NCI-H1105 treated with DMSO at 0.1 percent for 48 hours (cell line): ENCODE results near the gene CA11.

Experiments
- DNase-seq: peaks from one replicate; lab custom pipeline; 2025; lab: John Stamatoyannopoulos, UW

CA11 gene

DNA sequence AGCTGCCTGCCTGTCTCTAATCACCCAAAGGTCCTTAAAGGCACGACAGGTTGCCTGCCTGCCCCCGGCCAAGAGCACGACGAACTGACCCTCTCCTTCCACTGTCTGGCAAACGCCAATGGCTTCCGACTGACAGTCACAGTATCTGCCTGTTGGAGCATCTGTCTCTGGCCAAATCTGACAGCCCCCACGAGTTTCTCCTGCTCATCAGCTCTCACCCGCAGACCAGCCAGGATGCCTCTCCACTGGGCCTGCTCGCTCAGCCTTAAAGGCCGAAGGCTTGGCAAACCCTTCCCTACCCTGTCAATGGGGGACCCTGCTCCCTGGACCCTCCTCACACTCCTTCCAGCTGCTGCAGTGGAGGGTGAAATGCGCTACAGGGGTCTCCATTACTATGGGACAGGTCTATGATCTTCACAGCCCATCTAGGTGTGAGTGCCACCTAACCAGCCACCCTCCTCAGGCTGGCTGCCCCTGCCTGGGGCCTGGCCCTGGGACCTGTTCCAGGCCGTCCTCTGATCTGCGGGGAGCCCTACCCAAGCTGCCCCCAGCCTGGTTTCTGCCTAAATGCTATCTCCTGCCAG, 32.0 kb downstream of the CA11 start:
- DNase-seq = no peak

DNA sequence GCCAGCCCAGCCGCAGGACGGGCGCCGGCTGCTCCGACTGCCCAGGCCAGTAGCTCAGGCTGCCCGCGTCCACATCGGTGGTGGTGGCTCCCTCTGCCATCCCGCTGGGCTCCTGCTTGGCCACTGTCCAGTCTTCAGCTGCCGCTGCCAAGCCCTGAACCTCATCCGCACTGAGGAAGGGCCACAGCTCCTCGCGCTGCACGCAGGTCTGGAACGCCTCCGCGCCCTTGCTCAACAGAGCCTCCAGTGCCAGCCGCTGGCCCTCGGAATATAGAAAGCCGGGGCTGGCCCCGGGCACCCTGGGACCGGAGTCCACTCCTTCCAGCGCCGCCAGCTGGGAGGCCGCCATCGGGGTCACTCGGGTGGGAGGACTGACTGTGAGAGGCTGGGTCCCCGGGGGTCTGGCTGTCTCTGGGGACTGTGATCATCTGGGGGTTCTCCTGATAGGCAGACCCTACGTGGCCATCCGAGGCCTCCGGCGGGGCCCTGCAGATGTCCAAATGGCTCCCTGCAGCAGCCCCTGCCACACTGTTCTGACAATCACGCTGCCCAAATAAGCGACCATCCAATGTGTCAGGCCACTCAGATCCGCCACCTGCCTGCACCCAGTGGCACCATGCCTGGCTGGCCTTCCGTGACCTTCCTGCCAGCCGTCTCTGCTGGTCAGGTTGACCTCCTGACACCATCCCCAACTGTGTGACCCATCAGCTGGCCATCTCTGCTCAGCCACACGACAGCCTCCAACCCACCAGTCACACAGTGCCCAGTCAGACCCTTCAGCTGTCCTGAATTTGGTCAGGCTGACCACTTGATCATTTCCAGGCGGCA, 32.7 kb downstream of the CA11 start:
- DNase-seq = no peak

DNA sequence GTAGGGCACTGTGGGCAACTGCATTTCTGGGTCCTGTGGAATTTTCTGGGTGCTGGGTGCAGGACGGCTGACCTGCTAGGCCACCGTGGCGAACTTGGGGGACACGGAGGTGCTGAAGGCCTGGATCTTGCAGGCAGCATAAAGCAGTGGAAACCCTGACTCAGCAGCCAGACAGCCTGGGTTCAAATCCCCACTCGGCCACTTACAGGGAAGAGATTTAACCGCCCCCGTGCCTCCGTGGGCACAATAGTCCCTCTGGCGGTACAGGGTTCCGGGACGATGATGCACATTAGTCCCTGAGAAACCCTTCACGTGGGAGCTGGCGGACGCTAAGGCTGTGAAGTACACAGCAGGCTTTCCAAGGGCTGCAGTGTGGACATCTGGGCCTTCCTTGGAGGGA, 34.1 kb downstream of the CA11 start:
- DNase-seq = no peak

DNA sequence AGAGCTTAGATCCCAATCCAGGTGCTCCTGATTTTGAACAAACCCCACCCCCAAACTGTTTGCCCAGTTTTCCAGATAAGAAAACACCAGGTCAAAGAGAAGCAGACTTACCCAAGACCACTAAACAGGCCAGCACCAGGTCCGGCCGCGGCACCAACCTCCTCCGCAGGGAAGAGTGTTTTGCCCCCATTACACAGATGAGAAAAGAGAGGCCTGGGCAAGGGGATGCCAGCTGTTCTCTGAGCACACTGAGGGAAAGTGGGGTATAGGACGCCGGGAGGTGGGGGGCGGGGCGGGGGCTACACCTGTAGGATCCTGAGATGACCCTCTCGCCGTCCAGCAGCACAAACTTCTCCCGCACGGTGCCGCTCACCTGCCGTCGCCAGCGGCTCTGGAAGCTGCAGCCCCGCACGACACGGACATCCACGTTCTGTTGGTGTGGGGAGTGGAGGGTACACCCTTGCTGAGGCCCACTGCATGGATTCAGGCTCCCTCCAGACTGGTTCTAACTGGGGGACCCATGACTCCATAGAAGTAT, 36.3 kb downstream of the CA11 start:
- DNase-seq = no peak

DNA sequence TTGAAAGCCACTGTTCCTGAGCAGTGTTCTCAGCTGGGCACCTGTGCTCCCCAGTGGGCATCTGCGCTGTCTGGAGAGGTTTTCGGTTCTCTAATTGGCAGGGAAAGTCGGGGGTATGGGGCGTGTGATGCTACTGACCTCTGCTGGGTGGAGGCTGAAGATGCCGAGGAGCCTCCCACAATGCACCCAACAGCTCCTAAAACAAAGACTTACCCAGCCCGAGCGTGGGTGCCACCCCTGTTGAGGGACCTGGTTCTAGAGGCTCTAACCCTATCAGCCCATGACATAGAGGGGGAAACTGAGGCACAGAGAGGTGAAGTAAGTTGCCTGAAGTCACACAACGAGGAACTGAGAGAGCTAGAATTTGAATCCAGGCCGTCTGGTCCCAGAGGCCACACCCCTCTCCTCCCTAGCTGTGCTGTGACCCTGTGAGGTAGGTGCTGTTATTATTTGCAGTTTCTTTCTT, 37.2 kb downstream of the CA11 start:
- peak; percentile 9 for DNase-seq

DNA sequence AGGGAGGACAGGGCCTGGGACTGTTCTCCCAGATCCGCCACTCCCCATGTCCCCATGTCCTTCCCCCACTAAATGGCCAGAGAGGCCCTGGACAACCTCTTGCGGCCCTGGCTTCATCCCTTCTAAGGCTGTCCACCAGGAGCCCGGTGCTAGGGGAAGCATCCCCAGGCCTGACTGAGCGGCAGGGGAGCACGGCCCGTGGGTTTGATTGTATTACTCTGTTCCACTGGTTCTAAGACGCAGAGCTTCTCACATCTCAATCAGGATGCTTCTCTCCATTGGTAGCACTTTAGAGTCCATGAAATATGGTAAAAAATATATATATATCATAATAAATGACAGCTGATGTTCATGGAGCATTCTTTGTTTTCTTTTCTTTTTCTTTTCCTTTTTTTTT, 38.6 kb downstream of the CA11 start:
- DNase-seq = no peak

DNA sequence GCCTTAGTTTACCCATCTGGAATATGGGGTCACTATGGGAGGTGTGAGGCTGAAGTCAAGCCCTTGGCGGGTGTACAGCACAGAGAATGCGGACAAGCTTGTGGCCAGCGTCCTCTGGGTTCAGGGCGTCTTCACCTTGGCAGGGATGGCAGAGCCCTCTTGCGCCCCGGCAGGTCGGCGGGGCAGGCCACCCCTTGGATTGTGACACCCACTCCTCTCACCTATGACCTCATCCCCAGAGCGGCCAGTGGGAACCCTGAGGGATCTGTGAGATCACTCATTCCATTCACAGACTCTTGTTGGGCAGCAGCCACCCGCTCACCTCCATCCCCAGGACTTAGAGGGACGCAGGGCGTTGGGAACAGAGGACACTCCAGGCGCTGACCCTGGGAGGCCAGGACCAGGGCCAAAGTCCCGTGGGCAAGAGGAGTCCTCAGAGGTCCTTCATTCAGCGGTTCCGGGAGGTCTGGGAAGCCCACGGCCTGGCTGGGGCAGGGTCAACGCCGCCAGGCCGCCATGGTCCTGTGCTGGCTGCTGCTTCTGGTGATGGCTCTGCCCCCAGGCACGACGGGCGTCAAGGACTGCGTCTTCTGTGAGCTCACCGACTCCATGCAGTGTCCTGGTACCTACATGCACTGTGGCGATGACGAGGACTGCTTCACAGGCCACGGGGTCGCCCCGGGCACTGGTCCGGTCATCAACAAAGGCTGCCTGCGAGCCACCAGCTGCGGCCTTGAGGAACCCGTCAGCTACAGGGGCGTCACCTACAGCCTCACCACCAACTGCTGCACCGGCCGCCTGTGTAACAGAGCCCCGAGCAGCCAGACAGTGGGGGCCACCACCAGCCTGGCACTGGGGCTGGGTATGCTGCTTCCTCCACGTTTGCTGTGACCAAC, 39.3 kb downstream of the CA11 start, which contains the start of gene SPACA4:
Gene SPACA4, plus strand, starts transcription at position 280 of the 896 bp plus-strand sequence. Its CDS starts 237 bp downstream, at position 517.
- DNase-seq = no peak

DNA sequence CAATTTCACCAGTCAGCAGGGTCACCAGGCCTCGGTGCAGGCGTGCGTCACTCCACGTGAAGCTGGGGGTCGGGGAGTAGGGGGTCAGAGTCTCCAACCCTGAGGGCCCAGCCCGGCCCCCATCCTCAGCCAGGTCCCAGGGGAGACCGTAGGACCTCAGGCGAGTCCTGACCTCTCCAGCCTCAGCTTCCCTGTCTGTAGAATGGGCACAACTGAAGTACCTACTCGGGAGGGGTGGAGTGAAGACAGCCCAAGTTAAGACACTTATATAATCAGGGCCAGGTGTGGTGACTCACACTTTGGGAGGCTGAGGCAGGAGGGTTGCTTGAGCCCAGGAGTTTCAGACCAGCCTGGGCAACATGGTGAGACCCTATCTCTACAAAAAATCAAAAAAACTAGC, 42.1 kb downstream of the CA11 start:
- no peak for DNase-seq

DNA sequence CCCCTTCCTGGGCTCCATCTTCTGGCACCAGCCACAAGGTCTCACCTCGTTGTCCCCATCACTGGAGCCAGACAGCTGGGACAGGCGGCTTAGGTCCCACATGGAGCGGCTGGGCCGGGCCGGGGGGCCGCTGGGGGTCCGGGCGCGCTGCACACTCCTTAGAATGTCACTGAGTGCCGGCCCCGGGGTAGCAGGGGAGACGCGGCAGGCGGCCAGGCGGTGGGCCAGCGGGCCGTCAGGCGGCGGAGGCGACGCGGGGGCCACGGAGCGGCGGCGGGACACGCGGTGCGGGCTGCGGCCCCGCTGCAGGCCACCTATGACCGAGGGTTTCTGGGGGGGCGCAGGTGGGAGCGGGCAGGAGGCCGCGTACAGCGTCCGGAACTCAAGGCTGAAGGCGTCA, 42.5 kb downstream of the CA11 start:
- no peak for DNase-seq

DNA sequence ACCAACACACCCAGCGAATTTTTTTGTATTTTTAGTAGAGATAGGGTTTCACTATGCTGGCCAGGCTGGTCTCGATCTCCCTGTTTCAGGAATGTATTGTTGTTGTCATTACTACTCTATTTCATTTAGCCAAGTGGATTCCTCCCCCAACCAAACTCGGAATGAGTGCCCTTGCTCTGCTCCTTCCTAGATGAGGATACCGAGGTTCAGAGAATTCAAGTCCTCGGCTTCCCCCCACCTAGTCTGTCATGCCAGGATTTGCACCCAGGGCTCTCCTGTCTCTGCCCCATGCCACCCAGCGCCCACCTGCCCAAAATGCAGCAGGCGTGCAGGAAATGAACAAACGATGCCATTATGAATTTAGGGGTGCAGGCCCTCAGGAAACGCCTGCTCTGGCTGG, 43.0 kb downstream of the CA11 start:
- no peak for DNase-seq

DNA sequence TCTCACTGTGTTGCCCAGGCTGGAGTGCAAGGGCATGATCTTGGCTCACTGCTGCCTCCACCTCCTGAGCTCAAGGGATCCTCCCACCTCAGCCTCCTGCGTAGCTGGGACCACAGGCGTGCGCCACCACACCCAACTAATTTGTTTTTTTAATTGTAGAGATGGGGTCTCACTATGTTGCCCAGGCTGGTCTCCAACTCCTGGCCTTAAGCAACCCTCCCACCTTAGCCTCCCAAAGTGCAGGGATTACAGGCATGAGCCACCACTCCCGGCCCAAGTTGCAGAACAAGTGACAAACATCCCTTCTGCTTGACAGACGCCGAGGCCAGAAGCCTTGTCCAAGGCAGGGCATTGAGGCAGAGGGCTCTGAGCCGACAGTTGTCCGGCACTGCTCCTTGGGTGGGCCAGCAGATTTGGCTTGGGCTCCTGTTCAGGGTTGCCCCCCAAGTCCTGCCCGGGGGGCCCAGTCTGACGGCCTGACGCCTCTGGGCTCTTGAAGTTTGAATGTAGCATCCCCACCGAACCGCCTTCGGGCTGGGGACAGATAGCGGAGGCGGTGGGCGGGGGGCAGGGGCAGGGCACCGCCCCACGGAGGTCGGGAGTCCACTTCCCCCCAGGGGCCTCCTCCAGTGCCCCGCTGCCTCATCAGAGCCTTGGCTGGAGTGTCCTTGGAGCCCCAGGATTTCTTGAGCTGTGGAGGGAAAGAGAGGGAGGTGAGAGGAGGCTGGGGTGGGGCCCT, 45.1 kb downstream of the CA11 start:
- DNase-seq = no peak

DNA sequence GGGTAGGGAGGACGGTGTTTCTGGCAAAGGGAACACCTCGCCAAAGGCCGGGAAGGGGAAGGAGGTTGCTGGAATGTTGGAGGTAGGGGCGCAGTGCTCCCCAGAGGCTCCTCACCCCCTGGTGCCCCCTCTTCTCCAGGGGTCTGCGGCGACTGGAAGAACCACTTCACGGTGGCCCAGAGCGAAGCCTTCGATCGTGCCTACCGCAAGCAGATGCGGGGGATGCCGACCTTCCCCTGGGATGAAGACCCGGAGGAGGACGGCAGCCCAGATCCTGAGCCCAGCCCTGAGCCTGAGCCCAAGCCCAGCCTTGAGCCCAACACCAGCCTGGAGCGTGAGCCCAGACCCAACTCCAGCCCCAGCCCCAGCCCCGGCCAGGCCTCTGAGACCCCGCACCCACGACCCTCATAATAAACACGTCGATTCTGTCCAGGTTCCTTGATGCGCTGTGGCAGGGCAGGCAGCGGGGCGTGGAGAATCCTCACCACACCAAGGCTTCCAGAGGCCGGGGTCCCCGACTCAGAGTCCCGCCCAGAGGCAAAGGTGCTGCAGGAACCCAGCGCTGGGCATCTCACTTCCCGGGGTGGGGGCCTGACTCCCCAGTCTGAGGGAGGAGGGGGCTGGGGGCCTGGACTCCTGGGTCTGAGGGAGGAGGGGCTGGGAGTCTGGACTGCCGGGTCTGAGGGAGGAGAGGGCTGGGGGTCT, 46.8 kb downstream of the CA11 start:
- DNase-seq = no peak

DNA sequence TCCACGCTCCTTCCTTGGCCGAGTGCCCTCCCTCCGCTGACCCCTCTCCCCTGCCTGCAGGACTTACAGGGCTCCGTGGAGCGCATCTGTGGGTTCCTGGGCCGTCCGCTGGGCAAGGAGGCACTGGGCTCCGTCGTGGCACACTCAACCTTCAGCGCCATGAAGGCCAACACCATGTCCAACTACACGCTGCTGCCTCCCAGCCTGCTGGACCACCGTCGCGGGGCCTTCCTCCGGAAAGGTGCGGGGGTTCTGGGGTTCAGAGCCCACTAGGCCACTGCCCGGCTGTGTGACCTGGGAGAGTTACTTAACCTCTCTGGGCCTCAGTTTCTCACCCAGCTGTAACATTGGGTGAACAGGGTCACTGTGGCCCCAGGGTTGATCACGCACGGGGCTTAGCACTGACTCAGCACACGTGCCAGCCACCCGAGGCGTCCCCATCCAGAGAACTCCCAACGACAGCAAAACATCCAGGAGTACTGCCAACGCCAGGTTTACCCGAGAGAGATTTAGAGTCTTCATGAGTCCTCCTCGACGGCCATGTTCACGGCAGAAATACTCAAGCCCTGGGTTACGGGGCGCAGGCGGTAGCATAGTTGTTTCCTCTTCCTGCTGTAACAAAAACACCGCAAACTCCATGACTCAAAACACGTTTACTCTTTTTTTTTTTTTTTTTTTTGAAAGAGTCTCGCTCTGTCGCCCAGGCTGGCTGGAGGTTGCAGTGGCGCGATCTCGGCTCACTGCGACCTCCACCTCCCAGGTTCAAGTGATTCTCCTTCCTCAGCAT, 49.1 kb downstream of the CA11 start:
- DNase-seq = no peak

DNA sequence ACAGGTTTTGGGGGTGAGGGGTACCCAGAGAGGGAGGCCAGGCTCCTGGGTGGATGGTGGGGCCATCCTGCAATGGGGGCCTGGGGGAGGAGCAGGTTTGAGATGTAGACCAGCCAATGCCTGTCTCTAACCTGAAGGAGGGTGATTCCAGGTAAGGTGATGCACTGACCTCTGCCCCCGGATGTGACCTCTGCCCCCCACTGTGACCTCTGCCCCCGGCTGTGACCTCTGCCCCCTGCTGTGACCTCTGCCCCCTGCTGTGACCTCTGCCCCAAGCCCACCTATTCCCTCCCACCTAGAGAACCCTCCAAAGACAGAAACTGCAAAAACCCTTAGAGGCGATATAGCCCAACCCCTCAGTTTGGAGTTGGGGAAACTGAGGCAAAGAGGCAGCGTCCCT, 49.8 kb downstream of the CA11 start:
- DNase-seq = no peak

DNA sequence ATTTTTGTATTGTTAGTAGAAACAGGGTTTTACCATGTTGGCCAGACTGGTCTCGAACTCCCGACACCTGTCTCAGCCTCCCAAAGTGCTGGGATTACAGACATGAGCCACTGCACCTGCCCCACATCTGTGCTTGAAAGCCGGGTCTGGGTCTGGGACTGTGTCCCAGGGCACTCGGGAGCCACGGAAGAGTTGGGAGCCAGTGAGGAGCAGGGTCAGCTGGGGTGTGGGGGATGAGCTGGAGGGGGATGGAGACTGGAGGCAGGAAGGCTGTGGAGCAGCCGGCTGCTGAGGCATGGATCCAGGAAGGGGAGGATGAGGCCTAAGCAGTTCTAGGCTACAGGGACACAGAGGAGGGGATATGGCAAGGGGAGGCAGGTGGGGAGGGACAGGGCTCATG, 50.2 kb downstream of the CA11 start:
- no peak for DNase-seq

DNA sequence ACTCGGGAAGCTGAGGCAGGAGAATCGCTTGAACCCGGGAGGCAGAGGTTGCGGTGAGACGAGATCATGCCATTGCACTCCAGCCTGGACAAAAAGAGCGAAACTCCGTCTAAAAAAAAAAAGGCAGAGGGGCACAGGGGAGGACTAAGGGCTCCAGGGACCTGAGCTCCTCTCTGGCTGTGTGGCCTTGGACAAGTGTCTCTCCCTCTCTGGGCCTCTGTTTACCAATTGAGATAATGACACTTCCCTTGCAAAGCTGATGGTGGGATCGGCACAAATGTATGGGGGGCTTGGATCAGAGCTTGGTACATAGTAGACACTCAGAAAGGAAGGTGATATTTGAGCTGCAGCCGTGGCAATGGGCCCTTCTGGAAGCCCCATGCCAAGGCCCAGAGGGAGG, 50.8 kb downstream of the CA11 start:
- DNase-seq = no peak

DNA sequence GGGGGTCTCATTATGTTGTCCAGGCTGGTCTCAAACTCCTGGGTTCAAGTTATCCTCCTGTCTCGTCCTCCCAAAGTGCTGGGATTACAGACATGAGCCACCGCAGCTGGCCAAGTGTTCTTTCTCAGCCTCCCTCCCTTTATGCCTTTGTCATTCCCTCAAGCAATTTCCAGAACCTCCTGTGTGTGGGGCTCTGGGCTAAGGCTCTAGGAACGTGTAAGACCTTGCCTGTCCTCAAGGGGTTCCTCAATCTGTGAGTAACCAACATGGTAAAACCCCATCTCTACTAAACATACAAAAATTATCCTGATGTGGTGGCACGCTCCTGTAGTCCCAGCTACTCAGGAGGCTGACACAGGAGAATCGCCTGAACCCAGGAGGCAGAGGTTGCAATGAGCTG, 55.0 kb downstream of the CA11 start:
- DNase-seq = no peak

DNA sequence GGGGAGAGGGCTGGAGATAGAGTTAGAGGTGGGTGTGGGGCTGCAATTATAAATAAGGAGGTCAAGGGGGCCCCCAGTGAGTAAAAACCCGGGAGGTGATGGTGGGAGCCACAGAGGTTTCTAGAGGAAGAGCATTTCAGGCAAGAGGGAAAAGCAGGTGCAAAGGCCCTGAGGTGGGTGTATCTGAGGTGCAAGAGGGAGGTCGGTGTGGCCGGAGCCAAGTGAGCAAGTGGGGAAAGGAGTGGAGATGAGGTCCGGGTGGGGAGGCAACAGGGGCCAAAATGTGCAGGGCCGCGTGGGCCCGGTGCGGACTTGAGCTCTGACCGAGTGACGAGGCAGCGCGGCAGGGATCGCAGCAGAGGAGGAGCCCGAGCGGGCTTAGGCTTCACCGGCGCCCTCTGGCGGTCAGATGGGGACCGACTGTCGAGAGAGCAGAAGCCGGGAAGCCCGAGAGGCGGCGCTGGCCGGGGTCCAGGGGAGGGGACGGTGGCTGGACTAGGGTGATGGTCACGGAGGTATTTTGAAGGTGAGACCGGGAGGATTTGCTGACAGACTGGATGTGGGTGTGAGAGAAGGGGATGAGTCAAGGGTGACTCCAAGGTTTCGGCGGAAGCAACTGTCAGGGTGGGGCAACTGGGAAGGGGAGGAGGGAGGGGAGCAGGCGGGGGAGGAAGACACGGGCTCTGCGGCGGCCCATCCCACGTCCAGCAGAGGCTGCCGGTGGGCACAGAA, 57.2 kb downstream of the CA11 start:
- peak; percentile 56 for DNase-seq
